GM12801 (cell line): ENCODE measurements around the gene RHOV.

Experiments
- TF ChIP-seq, protein P1 (sequence below): IDR thresholded peaks from one replicate; pipeline ENCODE4 v1.5.1; 2011; ENCODE audit warnings: control low read depth; ENCODE audit not compliant: insufficient read length; ENCODE audit errors: extremely low read depth

RHOV gene

DNA sequence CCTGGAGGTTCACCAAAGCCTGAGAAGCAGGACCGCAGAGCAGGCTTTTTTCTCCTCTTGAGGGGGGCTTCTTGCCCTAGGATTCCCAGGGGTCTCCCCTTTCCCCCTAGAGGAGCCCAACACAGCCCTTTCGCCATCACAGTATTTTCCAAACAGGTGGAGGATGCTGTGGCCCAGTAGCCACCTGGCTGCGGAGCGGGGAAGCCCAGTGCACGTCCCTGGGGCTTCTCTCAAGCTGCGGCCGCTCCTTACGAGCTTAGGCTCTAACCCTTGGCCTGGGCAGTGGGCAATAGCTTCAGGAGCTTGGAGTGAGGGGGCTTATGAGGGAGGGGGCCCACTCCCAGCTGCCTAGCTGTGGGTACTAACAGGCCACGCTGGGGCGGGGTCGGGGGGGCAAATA lies 43.6 kb upstream of the RHOV start:
- TF ChIP-seq, protein P1, sequence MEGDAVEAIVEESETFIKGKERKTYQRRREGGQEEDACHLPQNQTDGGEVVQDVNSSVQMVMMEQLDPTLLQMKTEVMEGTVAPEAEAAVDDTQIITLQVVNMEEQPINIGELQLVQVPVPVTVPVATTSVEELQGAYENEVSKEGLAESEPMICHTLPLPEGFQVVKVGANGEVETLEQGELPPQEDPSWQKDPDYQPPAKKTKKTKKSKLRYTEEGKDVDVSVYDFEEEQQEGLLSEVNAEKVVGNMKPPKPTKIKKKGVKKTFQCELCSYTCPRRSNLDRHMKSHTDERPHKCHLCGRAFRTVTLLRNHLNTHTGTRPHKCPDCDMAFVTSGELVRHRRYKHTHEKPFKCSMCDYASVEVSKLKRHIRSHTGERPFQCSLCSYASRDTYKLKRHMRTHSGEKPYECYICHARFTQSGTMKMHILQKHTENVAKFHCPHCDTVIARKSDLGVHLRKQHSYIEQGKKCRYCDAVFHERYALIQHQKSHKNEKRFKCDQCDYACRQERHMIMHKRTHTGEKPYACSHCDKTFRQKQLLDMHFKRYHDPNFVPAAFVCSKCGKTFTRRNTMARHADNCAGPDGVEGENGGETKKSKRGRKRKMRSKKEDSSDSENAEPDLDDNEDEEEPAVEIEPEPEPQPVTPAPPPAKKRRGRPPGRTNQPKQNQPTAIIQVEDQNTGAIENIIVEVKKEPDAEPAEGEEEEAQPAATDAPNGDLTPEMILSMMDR, result no peak

DNA sequence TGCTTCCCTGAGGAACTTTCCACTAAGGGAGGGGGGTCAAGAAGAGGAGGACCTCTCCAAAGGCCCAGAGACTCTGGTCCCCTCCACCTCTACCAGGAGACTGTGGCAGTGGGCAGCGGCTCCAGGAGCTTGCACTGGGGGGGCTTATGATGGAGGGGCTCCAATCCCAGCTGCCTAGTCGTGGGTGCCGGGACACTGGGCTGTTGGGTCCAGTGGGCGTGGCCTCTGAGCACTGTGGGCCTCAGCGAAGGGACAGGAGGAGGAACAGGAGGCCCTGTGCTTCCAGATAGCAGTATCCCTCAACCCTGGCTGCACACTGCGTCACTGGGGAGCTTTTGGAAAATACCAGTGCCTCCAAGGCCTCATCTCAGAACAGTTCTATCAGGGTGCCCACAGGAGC lies 41.6 kb upstream of the RHOV start:
- TF ChIP-seq, protein P1, result no peak

DNA sequence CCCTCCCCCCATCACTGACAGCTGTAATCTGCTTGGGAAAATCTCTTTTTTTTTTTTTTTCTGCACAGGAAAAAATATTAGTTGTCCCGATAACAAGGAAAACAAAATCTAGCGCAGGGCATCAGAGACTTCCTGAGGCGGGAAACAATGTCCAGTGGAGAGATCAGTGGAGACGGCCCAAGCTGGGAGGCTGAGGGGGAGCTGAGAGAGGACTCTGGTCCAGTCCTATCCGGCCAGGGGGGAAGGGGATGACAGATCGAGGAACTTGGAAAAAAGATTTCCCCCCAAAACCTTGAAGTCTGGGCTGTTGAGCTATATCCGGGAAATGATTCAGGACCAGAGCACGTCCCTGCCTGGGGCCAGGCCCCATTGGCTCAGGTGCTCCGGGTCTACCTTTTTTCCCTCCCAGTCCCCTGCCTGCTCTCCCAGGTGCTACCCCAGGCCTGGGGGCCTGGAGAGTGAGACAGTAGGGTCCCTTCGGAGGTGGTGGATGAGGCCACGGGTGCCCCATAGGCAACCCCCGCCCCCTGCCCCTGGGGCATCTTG lies 41.2 kb upstream of the RHOV start:
- TF ChIP-seq, protein P1, result no peak

- TF ChIP-seq, protein P1, result no peak
Measured at GRCh38 chr15:40914486-40914885, 40.5 kb upstream of the RHOV start.

DNA sequence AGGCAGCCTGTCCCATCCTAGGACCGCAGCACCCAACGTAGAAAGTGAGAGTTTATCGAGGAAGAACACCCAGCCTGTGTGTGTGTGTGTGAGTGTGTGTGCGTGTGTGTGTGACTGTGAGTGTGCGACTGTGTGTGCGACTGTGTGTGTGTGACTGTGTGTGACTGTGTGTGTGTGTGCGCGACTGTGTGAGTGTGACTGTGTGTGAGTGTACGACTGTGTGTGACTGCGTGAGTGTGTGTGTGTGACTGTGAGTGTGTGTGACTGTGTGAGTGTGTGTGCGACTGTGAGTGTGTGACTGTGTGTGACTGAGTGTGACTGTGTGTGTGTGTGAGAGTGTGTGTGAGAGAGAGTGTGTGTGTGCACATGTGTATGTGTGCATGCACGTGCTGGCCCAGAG lies 40.0 kb upstream of the RHOV start:
- TF ChIP-seq, protein P1, result no peak

DNA sequence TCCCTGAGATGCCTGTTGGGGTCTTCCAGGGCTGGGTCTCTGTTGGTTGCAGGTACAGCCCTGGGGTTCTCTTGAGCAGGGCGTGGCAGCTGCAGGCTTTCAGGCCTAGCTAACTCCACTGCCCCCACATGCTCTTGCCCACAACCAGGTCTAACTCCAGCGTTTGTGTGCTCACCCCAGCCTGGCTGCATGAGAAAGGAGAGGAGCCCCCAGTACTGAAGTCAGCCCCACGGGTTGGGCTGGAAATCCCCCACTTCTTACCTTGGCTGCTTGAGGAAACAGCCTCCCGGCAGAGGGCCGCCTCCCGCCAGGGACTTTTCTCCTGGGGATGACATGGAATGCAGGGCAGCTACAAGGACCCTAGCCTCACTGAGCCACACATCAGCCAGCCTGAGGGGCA lies 38.4 kb upstream of the RHOV start:
- TF ChIP-seq, protein P1, result no peak

- TF ChIP-seq, protein P1, result no peak
Measured at GRCh38 chr15:40911693-40912092, 37.7 kb upstream of the RHOV start.
